A549 (cell line): ENCODE data around the gene MBD2. TPM values are rescaled to one million over a fixed set of nuclear protein-coding genes. Genes with fewer than 3 reads are reported as not detected.

Experiments used
- ATAC-seq, 2 experiments: fragments of 200-7000 bp in 1 of 2; fragments of >200 bp in 1 of 2; cut with Nextera tagmentation in 1 of 2; cut with Tn5 transposase in 1 of 2; 3 replicates each; pipeline versions ENCODE4 v1.8.0 to v1.9.1; 2018 to 2020; ENCODE audit warnings: mild to moderate bottlenecking in 1 of 2, moderate library complexity in 1 of 2
- CTCF ChIA-PET: fragments of 300-600 bp; sonication (Branson Sonifier 250); formaldehyde crosslinking; extraction: SDS; loops from one replicate; lab custom pipeline; 2021; ENCODE audit warnings: antibody characterized with exemption, inconsistent platforms; lab: Yijun Ruan, JAX
- POLR2A ChIA-PET: fragments of 350-600 bp; formaldehyde crosslinking; extraction: SDS; loops from one replicate; lab custom pipeline; 2021; ENCODE audit warnings: antibody characterized with exemption, inconsistent platforms; lab: Yijun Ruan, JAX
- DNase-seq, 2 experiments: peaks; one replicate each; pipeline versions ENCODE4 v3.0.0 to v3.0.0-alpha.2; 2011 to 2016; ENCODE audit warnings: low read depth in 1 of 2, low spot score in 1 of 2
- FAIRE-seq: peaks from 2 replicates; lab custom pipeline; 2011; peaks lifted over from hg19 to GRCh38; lab: Jason Lieb, UNC
- H3K27ac ChIP-seq, 2 experiments: fragments of >200 bp; sonication (Bioruptor Twin); formaldehyde crosslinking; 3 replicates each; pipeline ENCODE4 v1.5.1; 2016 to 2017
- H3K4me1 ChIP-seq: fragments of >200 bp; sonication (Bioruptor Twin); formaldehyde crosslinking; 3 replicates; pipeline ENCODE4 v1.6.1; 2016
- H3K4me2 ChIP-seq: fragments of >200 bp; sonication (Bioruptor Twin); formaldehyde crosslinking; 3 replicates; pipeline ENCODE4 v1.6.1; 2016
- H3K4me3 ChIP-seq: fragments of >200 bp; sonication (Bioruptor Twin); formaldehyde crosslinking; 3 replicates; pipeline ENCODE4 v1.5.1; 2016
- H3K9me3 ChIP-seq: fragments of >200 bp; sonication (Bioruptor Twin); formaldehyde crosslinking; 3 replicates; pipeline ENCODE4 v1.6.1; 2016
- BCL3 ChIP-seq: fragments of >200 bp; sonication (Bioruptor Twin); formaldehyde crosslinking; IDR thresholded peaks from 3 replicates; pipeline ENCODE4 v1.6.1; 2016
- CBX2 ChIP-seq: fragments of 200-600 bp; sonication (generic); IDR thresholded peaks from 2 replicates; pipeline ENCODE4 v1.6.1; 2016; ENCODE audit warnings: low read depth, mild to moderate bottlenecking, borderline replicate concordance
- CHD2 ChIP-seq: fragments of 150-350 bp; IDR thresholded peaks from 2 replicates; pipeline ENCODE4 v1.6.1; 2014; ENCODE audit warnings: low read length; ENCODE audit not compliant: partially characterized antibody
- ELK1 ChIP-seq: fragments of 150-350 bp; IDR thresholded peaks from 2 replicates; pipeline ENCODE4 v1.6.1; 2014; ENCODE audit warnings: low read depth, mild to moderate bottlenecking, low read length
- ESRRA ChIP-seq: fragments of 150-350 bp; IDR thresholded peaks from 2 replicates; pipeline ENCODE4 v1.6.1; 2014; ENCODE audit warnings: mild to moderate bottlenecking, low read length, borderline replicate concordance
- FOSB ChIP-seq: fragments of 250-450 bp; sonication (Bioruptor Pico); IDR thresholded peaks from 2 replicates; pipeline ENCODE4 v1.5.0; 2020; ENCODE audit warnings: mild to moderate bottlenecking, moderate library complexity
- FOSL2 ChIP-seq, 2 experiments: fragments of 450-650 bp in 1 of 2; fragments of >200 bp in 1 of 2; sonication (Bioruptor Twin) in 1 of 2; formaldehyde crosslinking; IDR thresholded peaks; 2 replicates each; pipeline versions ENCODE4 v1.5.0 to v1.6.1; 2016 to 2020; ENCODE audit warnings: mild to moderate bottlenecking in 1 of 2, moderate library complexity in 1 of 2
- FOXS1 ChIP-seq: fragments of 250-450 bp; sonication (Bioruptor Pico); IDR thresholded peaks from 2 replicates; pipeline ENCODE4 v1.5.0; 2020; ENCODE audit warnings: mild to moderate bottlenecking, moderate library complexity
- HDAC2 ChIP-seq: fragments of 200-600 bp; sonication (generic); IDR thresholded peaks from 2 replicates; pipeline ENCODE4 v1.6.1; 2016
- HOXA7 ChIP-seq: fragments of 250-450 bp; sonication (Bioruptor Pico); IDR thresholded peaks from 2 replicates; pipeline ENCODE4 v1.5.0; 2020; ENCODE audit warnings: mild to moderate bottlenecking, moderate library complexity
- HOXB13 ChIP-seq: fragments of 250-450 bp; sonication (Bioruptor Pico); IDR thresholded peaks from 2 replicates; pipeline ENCODE4 v1.5.0; 2020; ENCODE audit warnings: low read depth, mild to moderate bottlenecking, moderate library complexity
- HOXB5 ChIP-seq: fragments of 250-450 bp; sonication (Bioruptor Pico); IDR thresholded peaks from 2 replicates; pipeline ENCODE4 v1.5.0; 2020; ENCODE audit warnings: mild to moderate bottlenecking, moderate library complexity
- JUNB ChIP-seq: fragments of >200 bp; sonication (Bioruptor Twin); formaldehyde crosslinking; IDR thresholded peaks from 2 replicates; pipeline ENCODE4 v1.6.1; 2016
- KDM1A ChIP-seq: fragments of 200-600 bp; sonication (generic); IDR thresholded peaks from 2 replicates; pipeline ENCODE4 v1.6.1; 2016; ENCODE audit warnings: low read depth, mild to moderate bottlenecking
- KDM5A ChIP-seq: fragments of 200-600 bp; sonication (generic); IDR thresholded peaks from 2 replicates; pipeline ENCODE4 v1.6.1; 2016; ENCODE audit warnings: antibody characterized with exemption, mild to moderate bottlenecking
- NFE2L2 ChIP-seq: fragments of 150-350 bp; conservative IDR thresholded peaks from 2 replicates; pipeline ENCODE4 v1.6.1; 2014; ENCODE audit warnings: low read length
- NPAS2 ChIP-seq: fragments of 250-450 bp; sonication (Bioruptor Pico); IDR thresholded peaks from 2 replicates; pipeline ENCODE4 v1.8.0; 2022; ENCODE audit warnings: mild to moderate bottlenecking, moderate library complexity, borderline replicate concordance
- NR3C1 ChIP-seq: fragments of >200 bp; sonication (Bioruptor Twin); formaldehyde crosslinking; IDR thresholded peaks from 3 replicates; pipeline ENCODE4 v1.6.1; 2017
- POLR2A ChIP-seq: IDR thresholded peaks from 2 replicates; pipeline ENCODE4 v1.6.1; 2012; ENCODE audit warnings: mild to moderate bottlenecking, low read length
- RCOR1 ChIP-seq: fragments of 150-350 bp; IDR thresholded peaks from 2 replicates; pipeline ENCODE4 v1.6.1; 2014; ENCODE audit warnings: antibody characterized with exemption, low read length, low read depth
- SMC3 ChIP-seq: fragments of >200 bp; sonication (Bioruptor Twin); formaldehyde crosslinking; IDR thresholded peaks from 3 replicates; pipeline ENCODE4 v1.6.1; 2018; ENCODE audit warnings: inconsistent platforms
- TFCP2L1 ChIP-seq: fragments of 250-450 bp; sonication (Bioruptor Pico); IDR thresholded peaks from 2 replicates; pipeline ENCODE4 v1.5.0; 2021; ENCODE audit warnings: mild to moderate bottlenecking
- TP53 ChIP-seq: fragments of 250-450 bp; sonication (Bioruptor Pico); IDR thresholded peaks from 2 replicates; pipeline ENCODE4 v1.5.0; 2021; ENCODE audit warnings: mild to moderate bottlenecking, moderate library complexity
- ZNF302 ChIP-seq: fragments of 250-450 bp; sonication (Bioruptor Pico); IDR thresholded peaks from 2 replicates; pipeline ENCODE4 v1.9.0; 2021; ENCODE audit warnings: inconsistent platforms, mild to moderate bottlenecking, moderate library complexity
- WGBS: methylation state at CpG from one replicate; pipeline ENCODE4 v1.1.6; 2017; ENCODE audit errors: missing lambda C conversion rate; 5-methylcytosine and 5-hydroxymethylcytosine counted together
- polyA plus RNA-seq, 4 experiments: library from polyadenylated mRNA; depleted of rRNA in 3 of 4; stranded (reverse); fragments of >200 nt; fragmentation: RNase III in 1 of 4; extraction: RNeasy Plus Mini Kit Qiagen cat#74134 plus additional on column Dnase treatment in 1 of 4; gene quantifications; 2 replicates in 3 of 4; 3 replicates in 1 of 4; pipeline ENCODE4 v1.2.3, GENCODE V29; 2011 to 2017

MBD2 gene
- polyA plus RNA-seq, 2 of the 4 experiments (the other 2 are of a cell fraction) = 43.4 to 48.2 TPM

GRCh38 chr18:54202851-54203250 is 21.6 kb downstream of the MBD2 start:
- ATAC-seq = no peak
- CTCF ChIA-PET = no interaction called here
- POLR2A ChIA-PET = no interaction called here

GRCh38 chr18:54197747-54198411 is 26.6 kb downstream of the MBD2 start:
- Histone ChIP-seq H3K4me3 (no peak overlapping the region), H3K27ac (no peak overlapping the region), H3K4me1 (no peaks in the 10 kb centered on the region), H3K4me2 (no peak overlapping the region), H3K9me3 (no peaks in the 10 kb centered on the region)
- 88% methylated on average over 3 of the region's 3 CpGs for WGBS
- ATAC-seq (no peak), DNase-seq (no peak), FAIRE-seq (no peak)
- TF ChIP-seq FOSL2 (IDR thresholded peaks at IDR 0.05) (no peak), FOSL2 (CRISPR knock-in tag; IDR thresholded peaks at IDR 0.05) (no peak), HOXB13 (no peak), RCOR1 (no peak), TP53 (no peak), JUNB (no peak), ZNF302 (CRISPR knock-in tag) (no peak), POLR2A (no peak), TFCP2L1 (CRISPR knock-in tag) (no peak), NR3C1 (no peak), BCL3 (no peak), SMC3 (no peak)
- ChIA-PET POLR2A (no interaction called here), CTCF (interaction anchor here (1.0 to 1.1 kb wide), 2 partner anchors 73 to 128 kb away, joined by 3 read pairs; no protein-coding TSS in a partner anchor)

More at GRCh38 chr18:54202851-54203250, 21.6 kb downstream of the MBD2 start:
- TF ChIP-seq KDM1A (no peak), RCOR1 (no peak), HOXB5 (CRISPR knock-in tag) (no peak), HDAC2 (no peak), BCL3 (no peak), FOSL2 (IDR thresholded peaks at IDR 0.05) (no peak), FOSL2 (CRISPR knock-in tag; IDR thresholded peaks at IDR 0.05) (no peak), NFE2L2 (no peak), ELK1 (no peak), NPAS2 (CRISPR knock-in tag) (no peak), FOSB (CRISPR knock-in tag) (no peak), CBX2 (no peak), ESRRA (no peak), CHD2 (no peak), FOXS1 (CRISPR knock-in tag) (no peak)
- no peak overlapping the region for H3K27ac ChIP-seq
- no peaks in the 10 kb centered on the region for H3K9me3 ChIP-seq
- no peak overlapping the region for H3K4me3 ChIP-seq
- WGBS = 93% methylated on average over 4 of the region's 4 CpGs
- DNase-seq (no peak), FAIRE-seq (no peak)
- H3K4me1 ChIP-seq = peaks cover 11% of the 10 kb centered on the region; the same call in 2 of the 3 replicates
- H3K4me2 ChIP-seq = no peak overlapping the region

- TF ChIP-seq HOXA7 (CRISPR knock-in tag) (no peak), POLR2A (no peak), KDM5A (no peak)
- Histone ChIP-seq H3K4me2 (no peak overlapping the region), H3K4me1 (no peaks in the 10 kb centered on the region), H3K9me3 (no peaks in the 10 kb centered on the region), H3K4me3 (no peak overlapping the region), H3K27ac (no peak overlapping the region)
- DNase-seq (no peak), ATAC-seq (no peak), FAIRE-seq (no peak)
- CTCF ChIA-PET = no interaction called here
- POLR2A ChIA-PET = no interaction called here
- WGBS = 85% methylated on average over 2 of the region's 2 CpGs
Measured at GRCh38 chr18:54193786-54194185, 30.7 kb downstream of the MBD2 start.
